Skeletal muscle satellite cell (primary cell): Measurements from ENCODE around the gene MIA2.

Source experiments
- H3K27me3 ChIP-seq: 2 replicates; pipeline ENCODE4 v1.7.0; 2013; ENCODE audit warnings: low read length; ENCODE audit not compliant: control insufficient read depth, insufficient read depth
- H3K36me3 ChIP-seq: 2 replicates; pipeline ENCODE4 v1.7.0; 2013; ENCODE audit warnings: mild to moderate bottlenecking, control low read depth, low read length; ENCODE audit not compliant: insufficient read depth
- H3K4me1 ChIP-seq: 2 replicates; pipeline ENCODE4 v1.7.0; 2013; ENCODE audit warnings: low read length; ENCODE audit not compliant: control insufficient read depth, insufficient read depth
- H3K4me2 ChIP-seq: 2 replicates; pipeline ENCODE4 v1.7.0; 2013; ENCODE audit warnings: mild to moderate bottlenecking, low read length
- H3K4me3 ChIP-seq: 2 replicates; pipeline ENCODE4 v1.7.0; 2013; ENCODE audit warnings: low read length
- H3K9ac ChIP-seq: 2 replicates; pipeline ENCODE4 v1.7.0; 2013; ENCODE audit warnings: mild to moderate bottlenecking, low read depth, low read length, moderate library complexity
- H3K9me3 ChIP-seq: replicated peaks from 2 replicates; pipeline ENCODE4 v1.7.0; 2013; ENCODE audit warnings: mild to moderate bottlenecking, control low read depth, low read length

The MIA2 gene

GRCh38 chr14:39406560-39406959 lies 172.8 kb downstream of the MIA2 start:
- no peak overlapping the region for H3K4me3 ChIP-seq
- H3K36me3 ChIP-seq: peaks cover under 1% of the 10 kb centered on the region
- no peaks in the 10 kb centered on the region for H3K4me1 ChIP-seq
- no peak overlapping the region for H3K4me2 ChIP-seq
- no peaks in the 10 kb centered on the region for H3K27me3 ChIP-seq
- no peak overlapping the region for H3K9ac ChIP-seq
- no peaks in the 10 kb centered on the region for H3K9me3 ChIP-seq

DNA sequence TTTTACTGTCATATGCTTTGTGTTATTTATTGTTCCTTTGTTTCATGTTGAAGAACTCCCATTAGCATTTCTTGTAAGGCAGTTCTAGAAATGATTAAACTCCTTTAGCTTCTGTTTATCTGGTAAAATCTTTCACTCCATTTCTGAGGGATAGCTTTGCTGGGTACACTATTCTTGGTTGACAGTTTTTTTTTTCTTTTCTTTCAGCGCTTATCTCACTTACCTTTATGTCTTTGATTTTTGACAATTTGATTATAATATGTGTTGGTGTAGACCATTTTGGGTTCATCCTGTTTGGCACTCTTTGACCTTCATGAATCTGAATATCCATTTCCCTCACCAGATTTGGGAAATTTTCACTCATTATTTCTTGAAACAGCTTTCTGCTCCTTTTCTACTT lies 182.4 kb downstream of the MIA2 start:
- Histone ChIP-seq H3K4me1 (no peaks in the 10 kb centered on the region), H3K4me2 (no peak overlapping the region), H3K36me3 (no peaks in the 10 kb centered on the region), H3K9me3 (no peaks in the 10 kb centered on the region), H3K27me3 (no peaks in the 10 kb centered on the region), H3K9ac (no peak overlapping the region), H3K4me3 (no peak overlapping the region)

DNA sequence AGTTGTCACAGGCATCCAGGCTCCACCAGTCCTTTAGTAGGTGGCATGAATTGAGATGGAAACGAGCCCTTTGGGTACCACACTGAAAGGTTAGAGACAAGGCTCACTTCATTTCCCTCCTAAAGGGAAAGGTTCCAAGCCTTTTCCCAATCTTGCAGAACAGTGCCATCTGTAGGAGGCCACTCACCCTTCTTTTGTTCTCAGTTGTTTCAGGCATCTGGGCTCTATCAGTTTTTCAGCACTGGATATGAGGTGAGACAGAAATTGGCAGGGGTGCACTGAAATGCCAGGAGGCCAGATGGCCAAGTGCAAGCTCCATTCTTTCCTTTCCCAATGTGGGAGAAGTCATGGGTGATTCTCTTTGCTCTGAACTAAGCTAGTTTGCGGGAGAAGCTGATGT lies 183.3 kb downstream of the MIA2 start:
- Histone ChIP-seq H3K9me3 (no peaks in the 10 kb centered on the region), H3K9ac (no peak overlapping the region), H3K4me3 (no peak overlapping the region), H3K4me1 (no peaks in the 10 kb centered on the region), H3K4me2 (no peak overlapping the region), H3K27me3 (no peaks in the 10 kb centered on the region), H3K36me3 (no peaks in the 10 kb centered on the region)

DNA sequence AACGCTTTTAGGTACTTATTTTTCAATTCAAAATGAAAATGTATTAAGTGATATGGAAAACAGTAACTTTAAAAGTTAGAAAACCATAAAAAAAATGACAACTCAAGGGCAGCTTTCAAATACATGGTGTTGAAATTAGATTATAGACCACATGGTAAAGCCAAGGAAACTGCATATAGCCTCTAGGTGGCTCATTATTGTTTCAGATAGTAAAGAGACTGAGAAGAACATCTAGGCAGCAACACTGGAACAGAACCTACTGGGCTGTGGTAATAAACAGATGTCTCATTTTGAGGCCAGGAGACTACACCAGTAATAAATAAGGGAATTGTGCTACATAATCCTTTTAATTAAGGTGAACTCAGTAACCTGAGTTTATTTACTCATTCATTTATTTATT lies 185.6 kb downstream of the MIA2 start:
- H3K9me3 ChIP-seq: no peaks in the 10 kb centered on the region
- H3K4me1 ChIP-seq: no peaks in the 10 kb centered on the region
- no peak overlapping the region for H3K4me3 ChIP-seq
- no peaks in the 10 kb centered on the region for H3K36me3 ChIP-seq
- H3K4me2 ChIP-seq: no peak overlapping the region
- no peak overlapping the region for H3K9ac ChIP-seq
- H3K27me3 ChIP-seq: no peaks in the 10 kb centered on the region

DNA sequence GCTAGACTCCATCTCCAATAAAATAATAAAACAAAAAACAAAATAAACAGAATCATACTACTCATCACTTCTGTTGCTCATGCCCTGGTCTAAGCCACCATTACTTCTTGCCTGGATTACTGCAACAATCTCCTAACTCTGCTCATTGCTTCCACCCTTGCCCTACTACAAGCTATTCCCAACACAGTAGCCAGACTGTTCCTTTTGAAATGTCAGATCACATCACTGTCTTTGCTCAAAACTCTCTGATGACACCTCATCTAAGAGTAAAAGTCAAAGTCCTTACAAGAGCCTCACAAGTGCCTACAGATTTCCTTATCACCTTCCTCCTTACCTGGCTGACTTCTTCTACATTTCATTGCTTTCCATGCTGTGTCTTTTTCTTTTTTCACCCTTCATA lies 188.5 kb downstream of the MIA2 start:
- H3K4me3 ChIP-seq: no peak overlapping the region
- no peak overlapping the region for H3K9ac ChIP-seq
- H3K4me2 ChIP-seq: no peak overlapping the region
- H3K27me3 ChIP-seq: no peaks in the 10 kb centered on the region
- H3K4me1 ChIP-seq: peaks cover 14% of the 10 kb centered on the region
- no peaks in the 10 kb centered on the region for H3K36me3 ChIP-seq
- H3K9me3 ChIP-seq: no peaks in the 10 kb centered on the region

GRCh38 chr14:39423793-39424192 lies 190.1 kb downstream of the MIA2 start:
- Histone ChIP-seq H3K9me3 (no peaks in the 10 kb centered on the region), H3K4me2 (no peak overlapping the region), H3K9ac (no peak overlapping the region), H3K36me3 (no peaks in the 10 kb centered on the region), H3K27me3 (no peaks in the 10 kb centered on the region), H3K4me1 (peaks cover 14% of the 10 kb centered on the region), H3K4me3 (no peak overlapping the region)

DNA sequence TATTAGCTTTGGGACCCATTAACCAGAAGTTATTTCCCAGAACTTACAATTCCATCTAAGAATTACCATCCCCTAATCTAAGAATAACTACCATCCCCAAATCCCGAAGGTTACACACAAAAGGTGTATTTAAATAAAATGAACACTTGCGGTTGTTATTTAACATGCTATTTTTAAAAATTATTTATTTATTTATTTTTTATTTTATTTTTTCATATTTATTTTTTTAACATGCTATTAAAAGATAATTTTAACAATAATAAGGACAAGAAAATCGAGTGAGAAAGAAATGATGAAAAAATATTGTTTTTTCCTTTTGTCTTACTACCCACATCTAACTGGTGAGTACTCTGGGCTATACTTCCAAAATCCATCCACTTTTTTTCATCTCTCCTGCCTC lies 192.2 kb downstream of the MIA2 start:
- H3K4me1 ChIP-seq: peaks cover 27% of the 10 kb centered on the region
- no peak overlapping the region for H3K4me3 ChIP-seq
- peak overlapping the region; percentile 67 for H3K4me2 ChIP-seq
- no peaks in the 10 kb centered on the region for H3K27me3 ChIP-seq
- H3K9me3 ChIP-seq: no peaks in the 10 kb centered on the region
- no peak overlapping the region for H3K9ac ChIP-seq
- no peaks in the 10 kb centered on the region for H3K36me3 ChIP-seq

GRCh38 chr14:39426605-39427004 lies 192.9 kb downstream of the MIA2 start:
- peak overlapping the region; percentile 67 for H3K4me2 ChIP-seq
- peak overlapping the region; percentile 13 for H3K4me3 ChIP-seq
- H3K9ac ChIP-seq: no peak overlapping the region
- H3K36me3 ChIP-seq: no peaks in the 10 kb centered on the region
- no peaks in the 10 kb centered on the region for H3K9me3 ChIP-seq
- no peaks in the 10 kb centered on the region for H3K27me3 ChIP-seq
- peaks cover 27% of the 10 kb centered on the region for H3K4me1 ChIP-seq

- Histone ChIP-seq H3K4me3 (no peak overlapping the region), H3K36me3 (no peaks in the 10 kb centered on the region), H3K27me3 (no peaks in the 10 kb centered on the region), H3K4me1 (peaks cover 27% of the 10 kb centered on the region), H3K9ac (no peak overlapping the region), H3K9me3 (no peaks in the 10 kb centered on the region), H3K4me2 (no peak overlapping the region)
Observed at GRCh38 chr14:39428118-39428517, 194.4 kb downstream of the MIA2 start.

- Histone ChIP-seq H3K27me3 (no peaks in the 10 kb centered on the region), H3K9me3 (no peaks in the 10 kb centered on the region), H3K9ac (peak overlapping the region; percentile 100), H3K4me1 (peaks cover 25% of the 10 kb centered on the region), H3K4me3 (peak overlapping the region; percentile 98), H3K4me2 (peak overlapping the region; percentile 96), H3K36me3 (no peaks in the 10 kb centered on the region)
Observed at GRCh38 chr14:39430762-39431415, 197.2 kb downstream of the MIA2 start.

DNA sequence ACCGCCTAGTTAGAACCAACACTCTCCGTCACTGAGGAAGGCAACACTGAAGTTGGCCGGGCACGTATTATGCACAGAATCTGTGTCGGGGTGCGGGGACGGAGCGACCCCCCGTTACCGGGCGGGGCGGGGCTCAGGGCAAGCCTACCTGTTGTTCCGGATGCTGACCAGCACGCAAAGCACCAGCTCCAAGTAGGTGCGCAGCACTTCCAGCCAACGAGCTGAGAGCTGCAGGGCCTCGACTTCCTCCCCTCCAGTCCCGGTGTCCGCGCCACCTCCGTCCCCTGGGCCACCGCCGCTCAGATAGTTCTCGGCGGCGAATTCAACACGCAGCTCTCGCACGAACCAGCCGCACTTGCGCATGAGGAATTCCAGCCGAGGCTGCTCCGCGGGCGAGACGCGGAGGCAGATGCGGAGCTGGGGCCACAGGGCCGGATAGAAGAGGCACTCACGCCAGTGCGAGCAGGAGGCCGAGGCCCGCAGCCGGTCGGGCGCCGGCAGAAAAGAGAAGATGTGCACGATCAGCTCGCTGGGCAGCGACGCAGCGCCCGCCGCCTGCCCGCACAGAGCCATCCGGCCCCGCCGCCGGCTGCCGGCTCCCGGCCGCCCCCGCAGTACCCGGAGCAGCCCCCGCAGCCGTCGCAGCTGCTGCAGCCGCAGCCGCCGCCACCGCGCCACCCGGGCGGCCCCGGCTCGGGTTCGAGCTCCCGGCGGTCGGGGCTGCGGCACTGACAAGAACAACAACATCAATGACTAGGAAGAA lies 197.9 kb downstream of the MIA2 start:
- peak overlapping the region; percentile 96 for H3K4me2 ChIP-seq
- H3K27me3 ChIP-seq: no peaks in the 10 kb centered on the region
- H3K4me1 ChIP-seq: peaks cover 19% of the 10 kb centered on the region
- H3K9ac ChIP-seq: peak overlapping the region; percentile 100
- no peaks in the 10 kb centered on the region for H3K36me3 ChIP-seq
- H3K4me3 ChIP-seq: peak overlapping the region; percentile 98
- H3K9me3 ChIP-seq: no peaks in the 10 kb centered on the region

DNA sequence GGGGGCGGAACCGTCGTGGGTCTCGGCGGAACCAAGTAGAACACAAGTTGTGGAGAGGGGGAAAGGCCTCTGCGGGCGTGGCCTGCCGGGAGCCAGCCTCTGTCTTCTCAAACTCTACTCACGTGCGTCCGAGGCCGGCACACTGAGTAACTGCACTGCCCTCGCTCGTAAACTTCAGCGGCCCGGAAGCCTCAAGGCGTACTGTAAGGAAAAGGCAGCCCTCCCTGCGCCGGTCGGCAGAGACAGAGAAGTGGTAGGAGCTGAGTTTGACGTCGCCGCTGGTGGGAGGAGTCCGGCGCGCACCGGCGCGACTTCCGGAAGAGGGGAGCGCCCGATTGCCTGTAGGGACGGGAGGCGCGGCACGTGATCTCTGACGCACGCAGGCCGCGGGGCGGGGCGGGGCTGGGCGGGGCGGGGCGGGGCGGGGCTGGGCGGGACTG lies 198.5 kb downstream of the MIA2 start, which contains the start of gene FBXO33:
FBXO33 (minus strand) TSS at position 255 of the 440 bp plus-strand sequence. CDS start 271 bp downstream, outside the sequence.
- Histone ChIP-seq H3K36me3 (no peaks in the 10 kb centered on the region), H3K4me1 (peaks cover 19% of the 10 kb centered on the region), H3K27me3 (no peaks in the 10 kb centered on the region), H3K9me3 (no peaks in the 10 kb centered on the region), H3K9ac (peak within 1 kb of the TSS; percentile 100), H3K4me2 (peak within 1 kb of the TSS; percentile 96), H3K4me3 (peak within 1 kb of the TSS; percentile 98)
